Measurements from ENCODE around the gene TBX4.
A peak's percentile ranks its signal among the peaks of the same experiment; 100 is the strongest.

TBX4 gene

DNA sequence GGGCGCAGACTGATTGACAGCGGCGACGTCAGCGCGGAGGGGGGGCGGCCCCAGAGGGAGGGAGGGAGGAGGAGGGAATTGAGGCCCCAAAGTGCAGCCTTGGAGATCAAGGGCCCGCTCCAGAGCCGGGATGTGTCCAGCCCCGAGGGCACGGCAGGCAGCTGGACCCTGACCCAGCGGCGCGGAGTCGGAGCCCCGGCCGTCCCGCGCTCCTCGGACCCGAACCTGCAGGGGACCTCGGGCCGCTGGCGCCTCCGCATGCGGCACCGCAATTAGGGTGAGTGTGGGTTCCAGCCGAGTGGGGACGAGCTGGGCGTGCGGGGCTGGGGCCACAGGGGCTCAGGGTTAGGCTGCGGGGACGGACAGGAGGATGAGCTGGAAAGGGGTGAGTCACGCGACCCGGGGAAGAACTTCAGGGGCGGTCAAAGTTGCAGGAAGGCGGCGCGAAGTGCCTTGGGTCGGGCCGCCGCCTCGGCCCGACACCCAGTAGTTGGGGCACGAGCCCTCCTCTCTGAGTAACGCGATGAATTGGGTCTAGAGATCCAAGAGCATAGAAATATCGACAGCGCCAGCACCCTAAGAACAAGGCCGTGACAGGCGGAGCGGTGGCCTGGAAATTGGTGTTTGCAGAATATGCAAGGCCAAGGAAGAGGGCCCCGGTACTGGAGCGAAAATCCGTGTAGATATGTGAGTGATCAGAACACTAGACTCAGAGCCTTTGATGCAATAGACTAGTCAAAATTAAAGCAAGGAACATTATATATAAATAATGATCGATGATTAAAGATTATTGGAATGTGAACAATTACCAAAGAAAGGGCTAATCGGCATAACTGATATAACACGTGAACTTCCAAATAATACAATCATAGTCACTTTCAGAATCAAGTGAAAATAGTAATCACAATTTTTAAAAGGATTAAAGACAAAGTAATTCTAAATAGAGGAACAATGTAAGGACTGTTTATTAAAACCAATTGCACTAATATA lies at the start of gene TBX4:
Gene TBX4 (plus strand): TSS at position 122 of the 990 bp plus-strand sequence. CDS start 4,069 bp downstream, outside the sequence.
- no peak for DNase-seq

GRCh38 chr17:61402978-61403800 lies 49.0 kb upstream of the TBX4 start:
- DNase-seq: no peak

GRCh38 chr17:61403801-61404662 lies 48.2 kb upstream of the TBX4 start:
- DNase-seq: no peak

- no peak for DNase-seq
Observed at GRCh38 chr17:61404663-61404912, 47.6 kb upstream of the TBX4 start.

DNA sequence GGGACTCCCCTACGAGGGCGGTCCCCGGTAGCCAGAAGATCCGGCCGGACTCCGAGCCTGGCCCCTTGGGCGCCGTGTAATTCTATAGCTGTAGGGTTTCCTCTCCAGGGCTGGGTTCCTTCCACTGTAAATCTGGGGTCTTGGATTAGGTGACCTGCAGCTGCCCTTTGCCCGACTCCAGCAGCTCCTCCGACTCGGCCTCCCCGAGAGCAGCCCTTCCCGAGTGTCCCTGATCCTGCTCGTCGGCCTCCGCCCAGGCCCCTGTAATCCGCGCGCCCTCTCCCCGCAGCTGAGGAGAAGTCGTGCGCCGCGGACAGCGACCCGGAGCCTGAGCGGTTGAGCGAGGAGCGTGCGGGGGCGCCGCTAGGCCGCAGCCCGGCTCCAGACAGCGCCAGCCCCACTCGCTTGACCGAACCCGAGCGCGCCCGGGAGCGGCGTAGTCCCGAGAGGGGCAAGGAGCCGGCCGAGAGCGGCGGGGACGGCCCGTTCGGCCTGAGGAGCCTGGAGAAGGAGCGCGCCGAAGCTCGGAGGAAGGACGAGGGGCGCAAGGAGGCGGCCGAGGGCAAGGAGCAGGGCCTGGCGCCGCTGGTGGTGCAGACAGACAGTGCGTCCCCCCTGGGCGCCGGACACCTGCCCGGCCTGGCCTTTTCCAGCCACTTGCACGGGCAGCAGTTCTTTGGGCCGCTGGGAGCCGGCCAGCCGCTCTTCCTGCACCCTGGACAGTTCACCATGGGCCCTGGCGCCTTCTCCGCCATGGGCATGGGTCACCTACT lies 47.1 kb upstream of the TBX4 start:
- DNase-seq: no peak

DNA sequence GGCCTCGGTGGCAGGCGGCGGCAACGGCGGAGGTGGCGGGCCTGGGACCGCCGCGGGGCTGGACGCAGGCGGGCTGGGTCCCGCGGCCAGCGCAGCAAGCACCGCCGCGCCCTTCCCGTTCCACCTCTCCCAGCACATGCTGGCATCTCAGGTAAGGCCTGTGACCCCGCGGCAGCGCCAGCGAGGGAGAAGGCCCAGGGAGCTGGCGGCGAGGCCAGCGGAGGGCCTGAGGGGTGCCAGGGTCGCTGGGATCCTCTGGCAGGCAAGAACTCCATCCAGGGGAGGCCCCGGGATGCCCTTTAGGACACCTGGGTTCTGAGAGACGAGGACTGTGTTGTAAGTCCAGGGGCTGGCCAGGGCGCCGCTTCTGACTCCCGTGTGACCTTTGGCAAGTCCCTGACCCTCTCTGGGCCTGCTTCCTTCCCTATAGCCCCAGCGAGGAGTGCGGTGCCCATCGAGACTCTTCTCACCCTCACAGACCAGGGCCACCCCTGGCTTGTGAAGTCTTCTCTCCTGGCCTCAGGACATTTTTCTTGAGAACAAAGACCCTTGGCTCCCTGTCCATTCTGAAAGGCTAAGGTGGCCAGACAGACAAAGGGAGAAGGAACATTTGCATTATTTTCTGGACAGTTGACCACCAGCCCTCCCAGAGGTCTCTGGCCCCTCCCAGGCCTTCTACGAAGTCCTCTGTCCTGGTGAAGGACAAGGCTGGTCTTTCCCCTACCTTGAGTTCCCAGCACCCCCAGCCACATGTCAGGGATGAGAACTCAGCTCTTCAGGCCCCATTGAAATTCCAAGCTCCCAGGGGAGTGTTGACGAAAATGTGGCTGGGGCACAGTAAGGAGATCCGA lies 46.3 kb upstream of the TBX4 start:
- no peak for DNase-seq

DNA sequence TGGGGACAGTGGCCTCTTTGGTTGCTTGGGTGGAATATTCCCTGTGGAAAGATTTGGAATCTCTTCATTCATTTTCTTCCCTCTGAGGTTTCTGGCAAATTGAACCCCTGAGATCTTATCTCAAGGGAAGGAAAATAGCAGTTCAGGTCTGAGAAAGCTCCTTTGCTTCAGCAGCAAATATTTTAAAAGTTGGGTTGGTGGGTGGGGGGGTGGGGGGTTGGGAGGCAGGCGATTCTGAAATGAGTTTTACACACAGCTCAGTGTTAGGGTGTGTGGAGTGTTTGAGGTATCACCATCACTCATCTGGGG lies 45.7 kb upstream of the TBX4 start:
- no peak for DNase-seq

DNA sequence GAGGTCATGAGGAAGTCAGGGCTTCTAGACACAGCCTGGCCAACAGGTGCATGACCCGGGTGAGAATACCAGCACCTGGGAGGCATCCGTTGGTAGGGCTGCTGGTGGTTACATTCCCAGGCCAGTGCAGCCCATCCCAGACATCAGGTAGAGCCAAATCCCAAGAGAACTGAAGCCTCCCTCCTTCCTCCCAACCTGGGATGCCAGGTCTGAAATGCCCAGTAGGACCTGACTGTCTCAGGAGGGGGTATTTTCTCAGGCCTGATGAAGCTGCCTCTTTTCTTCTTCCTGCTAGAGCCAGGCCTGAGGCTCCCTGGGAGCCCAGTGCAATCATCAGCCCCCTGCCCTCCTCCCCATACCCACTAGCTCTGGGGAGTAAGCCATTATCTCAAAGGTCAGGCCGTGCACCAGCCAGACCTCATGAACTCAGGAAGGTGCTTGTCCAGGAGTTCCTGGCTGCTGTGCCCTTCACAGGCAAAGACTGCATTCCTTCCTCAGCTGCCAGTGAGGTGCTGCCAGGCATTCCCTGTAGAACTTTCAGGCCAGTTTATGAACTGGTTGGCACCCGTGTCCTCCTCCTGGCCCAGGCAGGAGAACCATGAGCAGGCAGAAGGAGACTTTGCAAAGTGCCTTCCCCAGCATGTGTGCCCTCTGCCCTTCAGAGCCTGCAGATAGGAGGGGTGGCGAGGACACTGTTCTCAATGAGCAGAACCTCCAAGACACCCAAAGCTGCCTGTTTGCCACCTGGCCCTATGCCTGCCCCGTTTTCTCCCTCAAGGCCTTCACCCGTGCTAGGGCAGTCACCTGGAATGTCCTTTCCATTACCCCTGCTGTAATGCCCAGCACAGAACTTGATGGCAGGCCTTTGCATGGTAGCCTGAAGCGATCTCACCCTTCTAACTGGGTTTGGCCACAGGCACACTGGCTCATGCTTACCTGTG lies 45.0 kb upstream of the TBX4 start:
- DNase-seq: no peak

DNA sequence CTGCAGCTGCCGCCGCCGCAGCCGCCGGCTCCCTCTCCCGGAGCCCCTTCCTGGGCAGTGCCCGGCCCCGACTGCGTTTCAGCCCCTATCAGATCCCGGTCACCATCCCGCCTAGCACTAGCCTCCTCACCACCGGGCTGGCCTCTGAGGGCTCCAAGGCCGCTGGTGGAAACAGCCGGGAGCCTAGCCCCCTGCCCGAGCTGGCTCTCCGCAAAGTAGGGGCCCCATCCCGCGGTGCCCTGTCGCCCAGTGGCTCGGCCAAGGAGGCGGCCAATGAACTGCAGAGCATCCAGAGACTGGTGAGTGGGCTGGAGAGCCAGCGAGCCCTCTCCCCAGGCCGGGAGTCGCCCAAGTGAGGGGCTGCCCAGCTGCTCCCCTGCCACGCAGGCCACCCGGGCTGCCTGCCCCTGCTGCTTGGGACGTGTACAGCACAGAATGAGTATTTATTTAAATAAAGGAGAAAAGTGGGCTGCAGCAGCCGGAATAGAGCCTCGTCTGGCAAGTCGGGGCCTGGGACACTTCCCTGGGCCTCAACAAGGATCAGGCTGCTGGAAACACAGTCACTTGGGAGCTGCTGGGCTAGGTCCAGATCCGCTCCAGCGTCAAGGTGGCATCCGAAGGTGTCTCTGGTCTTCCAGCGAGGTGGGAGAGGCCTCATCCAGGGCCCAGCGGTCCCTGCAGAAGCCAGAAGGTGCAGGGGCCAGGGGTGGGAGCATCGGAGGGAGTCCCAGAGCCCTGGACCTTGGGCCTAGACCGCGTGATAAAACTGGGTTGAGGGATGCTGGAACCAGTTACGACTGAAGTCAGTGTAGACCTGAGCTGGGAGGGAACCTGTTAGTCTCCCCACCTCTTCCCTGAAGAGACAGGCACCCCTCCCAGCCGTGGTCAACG lies 43.8 kb upstream of the TBX4 start:
- DNase-seq: no peak

- DNase-seq: peak; percentile 43
Observed at GRCh38 chr17:61409301-61410112, 42.7 kb upstream of the TBX4 start.

DNA sequence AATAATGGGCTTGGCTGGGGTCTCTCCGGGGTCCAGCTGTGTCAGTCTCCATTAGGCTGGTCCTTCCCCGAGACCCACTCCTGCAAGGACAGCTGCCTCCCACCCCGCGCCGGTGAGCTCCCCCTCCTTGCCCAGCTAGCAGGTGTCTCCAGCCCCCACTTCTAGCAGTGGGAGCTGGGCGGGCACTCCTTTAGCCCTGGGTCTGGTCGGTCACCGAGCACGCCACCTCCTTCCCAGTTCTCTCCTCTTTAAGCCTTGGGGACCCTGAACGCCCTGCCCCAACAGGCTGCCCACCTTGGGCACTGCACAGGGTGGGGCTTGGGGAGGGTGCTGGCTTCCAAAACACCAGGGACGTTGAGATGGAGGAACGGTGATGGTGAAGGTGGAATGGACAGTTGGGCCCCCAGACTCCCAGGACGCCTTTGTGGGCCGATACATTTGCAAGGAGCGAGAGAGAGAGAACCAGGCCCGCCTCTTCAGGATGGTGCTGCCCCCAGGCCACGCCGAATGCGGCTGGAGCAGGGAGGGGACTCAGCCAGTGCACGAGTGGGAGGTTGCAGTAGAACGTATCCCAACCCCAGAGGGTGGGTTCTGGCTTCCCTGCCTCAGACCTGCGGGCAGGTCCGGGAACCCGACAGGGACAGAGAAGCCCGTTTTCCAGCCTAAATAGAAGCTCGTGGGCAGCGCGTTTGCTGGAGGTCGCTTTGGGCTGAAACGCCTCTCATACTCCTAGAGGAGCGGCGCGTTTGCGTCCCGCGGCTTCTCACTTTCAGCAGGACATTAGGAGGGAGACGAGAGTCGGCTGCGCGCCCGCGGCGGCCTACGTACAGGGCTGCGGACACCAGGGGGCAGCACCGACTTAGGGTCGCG lies 41.8 kb upstream of the TBX4 start:
- peak; percentile 70 for DNase-seq

- no peak for DNase-seq
Observed at GRCh38 chr17:61411011-61411260, 41.3 kb upstream of the TBX4 start.

DNA sequence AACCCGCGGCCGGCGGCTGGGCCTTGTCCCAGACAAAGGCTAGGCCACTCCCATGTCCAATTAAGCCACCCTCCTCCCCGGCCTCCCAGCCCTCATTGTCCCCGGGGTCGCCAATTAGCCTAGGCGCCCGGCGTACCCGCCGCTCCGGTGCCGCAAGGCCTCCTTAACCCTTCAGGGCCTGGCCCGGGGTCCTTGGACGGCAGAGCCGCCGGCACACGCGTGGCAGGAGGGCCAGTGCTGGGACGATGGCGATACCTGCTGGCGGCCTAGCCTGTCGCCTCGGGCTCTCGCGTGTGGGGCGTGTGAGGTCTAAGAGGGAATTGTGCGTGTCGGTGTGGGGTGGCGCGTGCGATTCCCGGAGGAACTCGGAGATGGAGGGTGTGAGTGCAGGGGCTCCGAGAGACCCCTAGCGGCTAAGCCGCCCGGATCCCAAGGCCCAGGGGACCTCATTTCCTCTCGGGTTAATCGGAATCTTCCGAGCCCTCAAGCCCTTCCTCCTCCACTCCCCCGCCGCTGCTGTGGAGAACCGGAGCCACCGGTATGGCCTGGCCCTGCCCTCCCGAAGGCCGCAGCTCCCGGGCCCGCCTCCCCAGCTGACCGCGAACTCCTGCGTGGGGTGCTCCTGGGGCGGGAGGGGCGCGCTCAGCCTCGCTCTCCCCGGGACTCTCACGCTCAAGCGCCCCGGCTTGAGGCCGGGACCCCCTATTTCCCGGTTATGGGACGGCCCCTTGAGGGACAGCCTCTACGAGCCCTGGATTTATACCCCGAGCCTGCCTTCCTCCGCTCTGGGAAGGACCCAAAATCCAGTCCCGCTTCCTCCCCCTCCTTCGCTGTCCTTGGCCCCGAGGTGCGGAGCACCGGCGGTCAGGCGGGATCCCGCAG lies 40.7 kb upstream of the TBX4 start:
- DNase-seq: peak; percentile 27

DNA sequence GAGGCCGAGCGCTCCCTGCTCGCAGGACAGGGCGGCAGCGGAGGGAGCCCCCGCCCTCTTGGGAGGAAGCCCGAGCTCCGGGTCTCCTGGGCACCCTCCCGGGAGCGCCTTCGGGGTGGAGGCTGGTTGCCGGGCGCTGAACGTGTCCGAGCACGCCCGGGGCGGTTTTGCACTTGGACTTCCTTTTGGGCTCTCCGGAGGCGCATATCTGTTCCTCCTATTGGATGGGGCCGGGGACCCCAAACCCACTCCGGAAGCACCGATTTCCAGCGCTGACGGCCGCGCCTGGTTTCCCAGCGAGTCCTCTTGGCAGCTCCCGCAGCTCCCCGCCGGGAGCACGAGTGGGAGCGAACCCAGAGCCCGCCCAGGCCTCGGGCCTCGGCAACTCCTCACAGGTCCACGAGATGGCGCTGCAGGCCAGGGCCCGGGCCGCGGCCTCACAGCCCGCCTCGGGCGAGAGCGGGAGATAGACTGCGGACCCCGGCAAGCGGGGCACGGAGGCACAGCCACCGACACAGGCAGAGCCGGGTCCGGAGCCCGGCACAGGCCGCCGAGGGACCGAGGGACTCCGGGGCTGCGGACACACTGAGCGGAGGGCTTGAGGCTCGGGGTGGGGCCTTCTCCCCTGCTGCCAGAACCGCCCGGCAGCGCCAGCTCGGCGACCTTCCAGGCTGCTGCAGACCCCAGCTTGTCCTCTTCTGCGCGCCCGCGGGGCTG lies 39.9 kb upstream of the TBX4 start:
- peak; percentile 66 for DNase-seq

GRCh38 chr17:61412860-61413660 lies 39.2 kb upstream of the TBX4 start:
- DNase-seq: no peak

Data from hematopoietic multipotent progenitor cell treated with erythropoietin and hydrocortisone succinate and interleukin-3 and kit ligand, for 8 days (in vitro differentiated cells).